HepG2 (cell line): ENCODE results near the gene THAP3. TPM values are rescaled to one million over a fixed set of nuclear protein-coding genes. Genes with fewer than 3 reads are reported as not detected.

Experiments
- ATAC-seq: fragments of 200-7000 bp; cut with Tn5 transposase; 3 replicates; pipeline ENCODE4 v1.9.1; 2020; ENCODE audit warnings: mild to moderate bottlenecking, moderate library complexity
- BruUV-seq: library from RNA; stranded (reverse); fragments of 400-500 nt; replicated peaks from 2 replicates; lab custom pipeline; 2021; lab: Mats Ljungman, UMichigan
- CTCF ChIA-PET: fragments of 300-600 bp; formaldehyde crosslinking; extraction: SDS; loops from one replicate; lab custom pipeline; 2021; ENCODE audit warnings: low total read pairs, inconsistent platforms, low intra/inter-chr PET ratio; lab: Yijun Ruan, JAX
- POLR2A ChIA-PET: fragments of 350-600 bp; sonication (Branson Sonifier 250); formaldehyde crosslinking; loops from one replicate; lab custom pipeline; 2020; ENCODE audit warnings: antibody characterized with exemption, inconsistent platforms; lab: Yijun Ruan, JAX
- DNase-seq: peaks from one replicate; pipeline ENCODE4 v3.0.0-alpha.2; 2015; ENCODE audit warnings: low spot score
- FAIRE-seq: peaks from 3 replicates; lab custom pipeline; 2011; peaks lifted over from hg19 to GRCh38; lab: Jason Lieb, UNC
- H2AFZ ChIP-seq: one replicate; pipeline ENCODE4 v1.6.1; 2011; ENCODE audit warnings: low read length, inconsistent platforms
- H3K27ac ChIP-seq: fragments of 300-600 bp; 3 replicates; pipeline ENCODE4 v1.8.0; 2011; ENCODE audit warnings: mixed run types, mild to moderate bottlenecking, mixed read lengths, low read length, inconsistent platforms; ENCODE audit not compliant: insufficient read depth; ENCODE audit errors: extremely low read length
- H3K27me3 ChIP-seq, 2 experiments: fragments of 200-600 bp in 1 of 2; 2 replicates in 1 of 2; 3 replicates in 1 of 2; pipeline versions ENCODE4 v1.6.0 to v1.8.0; 2011; ENCODE audit warnings: low read length in 2 of 2, mild to moderate bottlenecking in 2 of 2, moderate library complexity in 2 of 2, inconsistent platforms in 1 of 2; ENCODE audit not compliant: insufficient read depth in 2 of 2, control insufficient read depth in 1 of 2
- H3K36me3 ChIP-seq, 2 experiments: fragments of 200-600 bp in 1 of 2; replicated peaks in 1 of 2; 2 replicates in 1 of 2; 3 replicates in 1 of 2; pipeline versions ENCODE4 v1.5.1 to v1.8.0; 2011; ENCODE audit warnings: low read length in 2 of 2, inconsistent platforms in 1 of 2; ENCODE audit not compliant: insufficient read depth in 2 of 2, control insufficient read depth in 1 of 2
- H3K4me1 ChIP-seq: 2 replicates; pipeline ENCODE4 v1.5.1; 2012; ENCODE audit warnings: low read length, inconsistent platforms; ENCODE audit not compliant: insufficient read depth
- H3K4me2 ChIP-seq: 2 replicates; pipeline ENCODE4 v1.6.0; 2011; ENCODE audit warnings: low read depth, low read length, inconsistent platforms
- H3K4me3 ChIP-seq, 3 experiments: fragments of 200-600 bp in 1 of 3; sonication (generic), shearing (Covaris generic) in 1 of 3; replicated peaks in 1 of 3; 2 replicates each; pipeline ENCODE4 v1.5.1; 2011 to 2016; ENCODE audit warnings: low read length in 3 of 3, inconsistent platforms in 2 of 3, low read depth in 2 of 3, mild to moderate bottlenecking in 2 of 3, control low read depth in 1 of 3, mixed read lengths in 1 of 3; ENCODE audit not compliant: insufficient read depth in 1 of 3
- H3K79me2 ChIP-seq: one replicate; pipeline ENCODE4 v1.6.1; 2011; ENCODE audit warnings: low read length, inconsistent platforms; ENCODE audit not compliant: insufficient read depth
- H3K9ac ChIP-seq: 2 replicates; pipeline ENCODE4 v1.6.0; 2011; ENCODE audit warnings: mild to moderate bottlenecking, low read depth, low read length, inconsistent platforms; ENCODE audit not compliant: insufficient read depth
- H3K9me3 ChIP-seq: 2 replicates; pipeline ENCODE4 v1.5.1; 2012; ENCODE audit warnings: mild to moderate bottlenecking, low read length
- H4K20me1 ChIP-seq: 2 replicates; pipeline ENCODE4 v1.6.0; 2011; ENCODE audit warnings: inconsistent platforms, mild to moderate bottlenecking, low read length, moderate library complexity; ENCODE audit not compliant: insufficient read depth
- CREBL2 ChIP-seq: sonication (generic); formaldehyde crosslinking; IDR thresholded peaks from 2 replicates; pipeline ENCODE4 v1.8.1; 2023; ENCODE audit warnings: missing genetic modification reagents, mild to moderate bottlenecking, borderline replicate concordance
- E2F2 ChIP-seq: sonication (generic); formaldehyde crosslinking; IDR thresholded peaks from 2 replicates; pipeline ENCODE4 v1.4.0; 2020; ENCODE audit warnings: missing genetic modification reagents, borderline replicate concordance
- HIVEP1 ChIP-seq: sonication (generic); formaldehyde crosslinking; IDR thresholded peaks from 2 replicates; pipeline ENCODE4 v1.4.0; 2020; ENCODE audit warnings: mild to moderate bottlenecking, missing genetic modification reagents
- MTF1 ChIP-seq: sonication (generic); formaldehyde crosslinking; IDR thresholded peaks from 2 replicates; pipeline ENCODE4 v1.5.0; 2020; ENCODE audit warnings: missing genetic modification reagents
- NFE2 ChIP-seq: sonication (generic); formaldehyde crosslinking; IDR thresholded peaks from 2 replicates; pipeline ENCODE4 v1.4.0; 2020; ENCODE audit warnings: missing genetic modification reagents
- TBX2 ChIP-seq: sonication (generic); formaldehyde crosslinking; IDR thresholded peaks from 2 replicates; pipeline ENCODE4 v1.5.0; 2020; ENCODE audit warnings: missing genetic modification reagents, mild to moderate bottlenecking, borderline replicate concordance
- THAP7 ChIP-seq: sonication (generic); formaldehyde crosslinking; IDR thresholded peaks from 2 replicates; pipeline ENCODE4 v1.8.1; 2023; ENCODE audit warnings: mild to moderate bottlenecking, missing genetic modification reagents
- ZBTB44 ChIP-seq: sonication (generic); formaldehyde crosslinking; IDR thresholded peaks from 2 replicates; pipeline ENCODE4 v1.4.0; 2020; ENCODE audit warnings: missing genetic modification reagents
- ZBTB7A ChIP-seq: sonication (generic); formaldehyde crosslinking; IDR thresholded peaks from 2 replicates; pipeline ENCODE4 v1.8.0; 2022; ENCODE audit warnings: mild to moderate bottlenecking, missing genetic modification reagents
- ZNF160 ChIP-seq: sonication (generic); formaldehyde crosslinking; IDR thresholded peaks from 2 replicates; pipeline ENCODE4 v1.8.0; 2022; ENCODE audit warnings: mild to moderate bottlenecking, inconsistent platforms, missing genetic modification reagents
- ZNF335 ChIP-seq: sonication (generic); formaldehyde crosslinking; IDR thresholded peaks from 2 replicates; pipeline ENCODE4 v1.4.0; 2020; ENCODE audit warnings: missing genetic modification reagents
- ZNF557 ChIP-seq: sonication (generic); formaldehyde crosslinking; IDR thresholded peaks from 2 replicates; pipeline ENCODE4 v1.4.0; 2020; ENCODE audit warnings: missing genetic modification reagents
- WGBS: methylation state at CpG from one replicate; pipeline ENCODE4 v1.1.6; 2017; ENCODE audit warnings: low lambda C conversion rate; 5-methylcytosine and 5-hydroxymethylcytosine counted together
- in situ Hi-C: cut with HindIII; loops from 2 replicates; pipeline ENCODE4 v1.10.0; 2017; ENCODE audit warnings: low pct_unique_long_range_greater_than_20kb; ENCODE audit not compliant: extremely low pct_ligation_motif_present
- intact Hi-C: fragments of 100-400 bp; cut with micrococcal nuclease; formaldehyde crosslinking; loops from one replicate; pipeline ENCODE4 v1.10.0; 2022; ENCODE audit not compliant: unreplicated experiment
- polyA plus RNA-seq, 8 experiments: library from polyadenylated mRNA; depleted of rRNA in 3 of 8; stranded (reverse) in 7 of 8; unstranded in 1 of 8; fragments of >200 nt; fragmentation: Illumina TruSeq in 4 of 8; extraction: Trizol in 4 of 8; gene quantifications; 2 replicates each; pipeline versions ENCODE4 v1.2.1 to v1.2.3, GENCODE V29; 2011 to 2016; ENCODE audit warnings: low read depth in 4 of 8, missing spikeins in 1 of 8, mixed read lengths in 1 of 8; ENCODE audit not compliant: insufficient read depth in 1 of 8
- total RNA-seq, 5 experiments: library from RNA; depleted of rRNA; stranded (reverse); fragments of >200 nt; fragmentation: Illumina TruSeq; extraction: Trizol; gene quantifications; 2 replicates each; pipeline ENCODE4 v1.2.3, GENCODE V29; 2016; ENCODE audit warnings: low read depth in 1 of 5

THAP3 gene
- total and polyA plus RNA-seq, 2 of the 13 experiments (the other 11 are each of a cell fraction or from before 2014, with no cell fraction given): 10.3 to 14.9 TPM

DNA sequence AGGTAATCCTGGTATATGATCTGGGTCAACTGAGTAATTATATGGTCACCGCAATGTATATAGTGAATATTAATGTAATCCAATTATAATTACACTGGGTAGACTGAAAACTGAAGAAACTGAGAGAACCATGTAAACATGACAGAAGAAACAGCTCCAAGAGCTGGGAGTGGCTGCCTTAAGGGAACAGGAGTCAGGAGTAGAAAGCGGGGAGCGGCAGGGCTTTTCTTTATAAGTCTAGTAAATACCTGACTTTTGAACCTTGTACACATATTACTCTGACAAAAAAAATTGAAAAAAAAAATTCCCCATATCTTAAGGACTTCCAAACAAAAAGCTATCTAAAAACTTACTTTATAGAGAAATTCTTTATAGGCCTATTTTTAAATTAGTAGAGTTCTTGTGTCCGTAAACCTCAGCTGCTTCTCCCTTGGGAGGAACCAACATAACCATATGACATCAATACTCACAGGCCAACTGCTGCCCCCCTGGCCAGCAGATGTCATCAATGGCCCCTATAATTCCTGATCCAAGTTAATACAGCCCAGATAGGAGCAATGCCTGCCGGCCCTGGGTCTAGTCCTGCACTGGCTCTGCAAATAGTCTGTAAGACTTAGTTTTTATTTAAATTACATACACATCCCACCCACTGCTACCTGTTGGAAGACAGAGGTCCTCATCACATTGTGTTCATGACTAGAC lies 33.8 kb downstream of the THAP3 start:
- Histone ChIP-seq H3K27me3 (no peaks in the 10 kb centered on the region; a peak in 1 of 5 replicates), H3K9ac (no peak overlapping the region), H3K4me1 (no peaks in the 10 kb centered on the region), H3K79me2 (peaks cover 4% of the 10 kb centered on the region), H3K27ac (no peak overlapping the region)
- intact Hi-C loops: no loop called here
- FAIRE-seq (no peak), ATAC-seq (no peak)
- TF ChIP-seq CREBL2 (CRISPR knock-in tag) (no peak), NFE2 (CRISPR knock-in tag) (no peak), ZBTB44 (CRISPR knock-in tag) (no peak)
- TF ChIP-seq, all 625 proteins: peak for 0
- H2AFZ ChIP-seq: no peak overlapping the region
- WGBS: 97% methylated on average over 5 of the region's 5 CpGs
- in situ Hi-C loops: no loop called here
- H3K4me2 ChIP-seq: no peak overlapping the region
- peaks cover 7 to 47% of the 10 kb centered on the region in 2 experiments for H3K36me3 ChIP-seq
- no TSS peak for BruUV-seq
- no peak for DNase-seq
- H4K20me1 ChIP-seq: no peaks in the 10 kb centered on the region; the same call in 1 of the 2 replicates
- POLR2A ChIA-PET: no interaction called here
- no peak overlapping the region for H3K4me3 ChIP-seq
- CTCF ChIA-PET: no interaction called here
- no peaks in the 10 kb centered on the region for H3K9me3 ChIP-seq

GRCh38 chr1:6660415-6661049 lies 35.9 kb downstream of the THAP3 start:
- ChIA-PET CTCF (no interaction called here), POLR2A (no interaction called here)
- Histone ChIP-seq H3K27ac (no peak overlapping the region), H3K79me2 (peaks cover 10% of the 10 kb centered on the region), H3K4me3 (no peak overlapping the region), H3K4me2 (no peak overlapping the region), H3K9me3 (no peaks in the 10 kb centered on the region), H3K27me3 (no peaks in the 10 kb centered on the region; a peak in 1 of 5 replicates), H3K36me3 (peaks cover 6 to 50% of the 10 kb centered on the region in 2 experiments), H3K9ac (no peak overlapping the region), H3K4me1 (no peaks in the 10 kb centered on the region), H4K20me1 (peaks cover 3% of the 10 kb centered on the region; the same call in 1 of the 2 replicates), H2AFZ (no peak overlapping the region)
- ATAC-seq (no peak), DNase-seq (no peak), FAIRE-seq (no peak)
- in situ Hi-C loops: no loop called here
- WGBS: 87% methylated on average over 7 of the region's 7 CpGs
- no peak for TF ChIP-seq ZBTB7A (CRISPR knock-in tag)
- no peak for TF ChIP-seq HIVEP1
- no peak for TF ChIP-seq MTF1 (CRISPR knock-in tag)
- no peak for TF ChIP-seq THAP7 (CRISPR knock-in tag)
- no peak for TF ChIP-seq ZNF160 (CRISPR knock-in tag)
- no peak for TF ChIP-seq ZNF335 (CRISPR knock-in tag)
- TF ChIP-seq ZNF557 (CRISPR knock-in tag): no peak
- TF ChIP-seq TBX2 (CRISPR knock-in tag): no peak
- TF ChIP-seq E2F2 (CRISPR knock-in tag): no peak
- no TSS peak for BruUV-seq
- intact Hi-C loops: no loop called here
